Panc1 (cell line): ENCODE results near the gene RFXANK. TPM values are rescaled to one million over a fixed set of nuclear protein-coding genes. Genes with fewer than 3 reads are reported as not detected.

Experiments
- ATAC-seq: fragments of 200-7000 bp; cut with Tn5 transposase; 2 replicates; pipeline ENCODE4 v1.9.1; 2020; ENCODE audit warnings: mild to moderate bottlenecking, moderate library complexity
- Bru-seq: library from RNA; stranded (reverse); fragments of 400-500 nt; gene quantifications from one replicate; lab custom pipeline; 2021; lab: Mats Ljungman, UMichigan
- BruChase-seq, 2 experiments: library from RNA; stranded (reverse); fragments of 400-500 nt; gene quantifications; one replicate each; lab custom pipeline; 2021; lab: Mats Ljungman, UMichigan
- BruUV-seq: library from RNA; stranded (reverse); fragments of 400-500 nt; replicated peaks from 2 replicates; lab custom pipeline; 2021; lab: Mats Ljungman, UMichigan
- CTCF ChIA-PET: fragments of 300-600 bp; sonication (Branson Sonifier 250); formaldehyde crosslinking; loops from one replicate; lab custom pipeline; 2022; ENCODE audit warnings: antibody characterized with exemption; lab: Charles Lee
- POLR2A ChIA-PET: fragments of 300-600 bp; sonication (Branson Sonifier 250); formaldehyde crosslinking; loops from one replicate; lab custom pipeline; 2022; ENCODE audit warnings: antibody characterized with exemption; lab: Charles Lee
- DNase-seq: peaks from one replicate; pipeline ENCODE4 v3.0.0-alpha.2; 2010; ENCODE audit warnings: low read depth, low spot score
- H3K27ac ChIP-seq: 2 replicates; pipeline ENCODE4 v1.5.1; 2011; ENCODE audit warnings: mild to moderate bottlenecking, low read length, inconsistent platforms
- H3K27me3 ChIP-seq: fragments of 200-500 bp; sonication (Bioruptor generic); 2 replicates; pipeline ENCODE4 v1.6.0; 2014; ENCODE audit warnings: low read length, inconsistent platforms; ENCODE audit not compliant: control insufficient read depth, insufficient read depth
- H3K36me3 ChIP-seq: fragments of 200-500 bp; sonication (Bioruptor generic); 2 replicates; pipeline ENCODE4 v1.5.1; 2014; ENCODE audit warnings: inconsistent platforms, mild to moderate bottlenecking, low read length, moderate library complexity; ENCODE audit not compliant: control insufficient read depth, insufficient read depth
- H3K4me1 ChIP-seq: 2 replicates; pipeline ENCODE4 v1.5.1; 2011; ENCODE audit warnings: inconsistent platforms, mild to moderate bottlenecking, low read length, moderate library complexity; ENCODE audit not compliant: control insufficient read depth, insufficient read depth
- H3K4me3 ChIP-seq, 2 experiments: 2 replicates each; pipeline ENCODE4 v1.5.1; 2011 to 2012; ENCODE audit warnings: low read depth in 2 of 2, low read length in 2 of 2, mild to moderate bottlenecking in 2 of 2, inconsistent platforms in 1 of 2, moderate library complexity in 1 of 2
- H3K9me3 ChIP-seq: fragments of 200-500 bp; sonication (Bioruptor generic); 2 replicates; pipeline ENCODE4 v1.5.1; 2014; ENCODE audit warnings: low read depth, mild to moderate bottlenecking, inconsistent platforms, low read length, moderate library complexity; ENCODE audit not compliant: control insufficient read depth, insufficient read depth
- POLR2AphosphoS5 ChIP-seq: IDR thresholded peaks from 2 replicates; pipeline ENCODE4 v1.6.1; 2012; ENCODE audit warnings: mild to moderate bottlenecking, low read depth, low read length, moderate library complexity
- SIN3A ChIP-seq: IDR thresholded peaks from 2 replicates; pipeline ENCODE4 v1.6.1; 2012; ENCODE audit warnings: low read depth, mild to moderate bottlenecking, low read length, moderate library complexity, borderline replicate concordance; ENCODE audit not compliant: insufficient read depth
- TCF7L2 ChIP-seq: IDR thresholded peaks from 2 replicates; pipeline ENCODE4 v1.6.1; 2011; ENCODE audit warnings: mild to moderate bottlenecking, low read depth, low read length, inconsistent platforms
- in situ Hi-C: cut with HindIII; loops from 2 replicates; pipeline ENCODE4 v1.10.0; 2016; ENCODE audit warnings: low sequenced_read_pairs, low pct_unique_long_range_greater_than_20kb
- intact Hi-C: fragments of 100-400 bp; cut with micrococcal nuclease; formaldehyde crosslinking; loops from one replicate; pipeline ENCODE4 v1.10.0; 2022; ENCODE audit not compliant: unreplicated experiment
- long read RNA-seq: library from polyadenylated mRNA; unstranded; transcript quantifications from one replicate; pipeline ENCODE4 v2.0.0, GENCODE V29; 2021; ENCODE audit not compliant: unreplicated experiment
- polyA plus RNA-seq: library from polyadenylated mRNA; unstranded; fragments of >200 nt; gene quantifications from one replicate; pipeline ENCODE4 v1.2.1, GENCODE V29; 2012; ENCODE audit warnings: missing spikeins; ENCODE audit not compliant: insufficient read length
- total RNA-seq: library from RNA; stranded (reverse); gene quantifications from one replicate; pipeline ENCODE4 v1.2.1, GENCODE V29; 2021; ENCODE audit not compliant: unreplicated experiment
- TF ChIP-seq, protein P1 (sequence below), 2 experiments: IDR thresholded peaks; 2 replicates each; pipeline ENCODE4 v1.6.1; 2011 to 2012; ENCODE audit warnings: low read depth in 2 of 2, control low read depth in 1 of 2, low read length in 1 of 2, mild to moderate bottlenecking in 1 of 2, moderate library complexity in 1 of 2; ENCODE audit not compliant: insufficient read depth in 1 of 2
- TF ChIP-seq, protein P2 (sequence below): fragments of 450-650 bp; IDR thresholded peaks from 2 replicates; pipeline ENCODE4 v1.5.1; 2017; ENCODE audit warnings: mild to moderate bottlenecking

RFXANK gene, protein sequence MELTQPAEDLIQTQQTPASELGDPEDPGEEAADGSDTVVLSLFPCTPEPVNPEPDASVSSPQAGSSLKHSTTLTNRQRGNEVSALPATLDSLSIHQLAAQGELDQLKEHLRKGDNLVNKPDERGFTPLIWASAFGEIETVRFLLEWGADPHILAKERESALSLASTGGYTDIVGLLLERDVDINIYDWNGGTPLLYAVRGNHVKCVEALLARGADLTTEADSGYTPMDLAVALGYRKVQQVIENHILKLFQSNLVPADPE
- total RNA-seq (92.3 TPM), Bru-seq, nascent RNA (percentile 56 among the genes with signal in this experiment), BruChase-seq, experiment 1, labeled RNA remaining after a 2-hour chase (percentile 63 among the genes with signal in this experiment), BruChase-seq, experiment 2, labeled RNA remaining after a 6-hour chase (percentile 65 among the genes with signal in this experiment)
- 129 TPM for polyA plus RNA-seq
- long read RNA-seq, transcript RFXANK-203 (9 exons, 1,212 nt) = minor isoform, 5 of 68 reads
- long read RNA-seq, transcript RFXANK-202 (8 exons, 1,059 nt) = major isoform, 7 of 68 reads
- long read RNA-seq, partial matches to known transcripts = 21 of 68 reads
- long read RNA-seq, other reads (novel, unspliced or antisense) = 32 of 68 reads

DNA sequence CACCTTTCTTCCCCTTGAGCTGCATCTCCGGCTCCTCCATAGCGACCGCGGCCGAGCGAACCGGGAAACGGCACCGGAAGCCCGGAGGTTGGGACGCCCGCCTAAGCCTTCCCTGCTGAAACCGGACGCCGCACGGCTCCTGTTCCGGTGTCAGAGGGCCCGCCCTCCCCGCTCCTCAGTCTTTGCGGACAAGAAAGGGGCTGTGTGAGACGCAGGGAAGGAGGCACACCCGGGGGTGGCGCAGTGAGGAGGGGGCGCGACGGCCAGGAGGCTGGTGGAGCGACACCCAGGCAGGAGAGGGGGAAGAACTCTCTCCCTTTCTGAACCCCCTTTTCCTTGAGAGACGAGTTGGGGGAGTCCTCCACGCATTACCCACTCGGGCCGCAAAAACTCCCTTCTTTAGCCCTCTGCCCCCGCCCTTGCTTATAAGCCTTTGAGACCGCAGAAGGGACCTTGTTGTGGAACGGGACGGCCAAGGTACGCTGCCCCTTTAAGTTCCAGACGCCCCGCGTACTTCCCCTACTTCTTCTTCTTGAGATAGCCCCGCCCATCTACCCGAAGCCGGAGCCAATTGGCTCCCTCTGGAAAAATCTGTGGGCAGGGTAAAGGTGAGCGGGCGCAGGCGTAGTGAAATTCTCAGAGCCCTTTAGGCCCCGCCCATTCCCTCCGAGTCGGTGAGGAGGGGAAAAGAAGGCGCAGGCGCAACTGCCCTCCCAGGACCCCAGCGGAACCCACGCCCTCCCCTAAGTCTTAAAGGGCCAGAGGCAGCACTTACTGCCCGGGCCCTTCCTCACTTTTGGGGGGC lies at the start of gene RFXANK, which contains the start of gene BORCS8:
Gene RFXANK, plus strand, starts transcription at position 181 of the 805 bp plus-strand sequence. CDS start 1,689 bp downstream, outside the sequence.
Gene BORCS8, minus strand, starts transcription at position 75 of the 805 bp plus-strand sequence. Its CDS starts 35 bp downstream, at position 40.
- no peaks in the 10 kb centered on the region for H3K4me1 ChIP-seq
- ATAC-seq (peak; percentile 95), DNase-seq (peak; percentile 92)
- TF ChIP-seq POLR2AphosphoS5 (peak; percentile 53; the same call in 1 of the 2 replicates), SIN3A (no peak), TCF7L2 (peak; percentile 63)
- TF ChIP-seq, protein P1, sequence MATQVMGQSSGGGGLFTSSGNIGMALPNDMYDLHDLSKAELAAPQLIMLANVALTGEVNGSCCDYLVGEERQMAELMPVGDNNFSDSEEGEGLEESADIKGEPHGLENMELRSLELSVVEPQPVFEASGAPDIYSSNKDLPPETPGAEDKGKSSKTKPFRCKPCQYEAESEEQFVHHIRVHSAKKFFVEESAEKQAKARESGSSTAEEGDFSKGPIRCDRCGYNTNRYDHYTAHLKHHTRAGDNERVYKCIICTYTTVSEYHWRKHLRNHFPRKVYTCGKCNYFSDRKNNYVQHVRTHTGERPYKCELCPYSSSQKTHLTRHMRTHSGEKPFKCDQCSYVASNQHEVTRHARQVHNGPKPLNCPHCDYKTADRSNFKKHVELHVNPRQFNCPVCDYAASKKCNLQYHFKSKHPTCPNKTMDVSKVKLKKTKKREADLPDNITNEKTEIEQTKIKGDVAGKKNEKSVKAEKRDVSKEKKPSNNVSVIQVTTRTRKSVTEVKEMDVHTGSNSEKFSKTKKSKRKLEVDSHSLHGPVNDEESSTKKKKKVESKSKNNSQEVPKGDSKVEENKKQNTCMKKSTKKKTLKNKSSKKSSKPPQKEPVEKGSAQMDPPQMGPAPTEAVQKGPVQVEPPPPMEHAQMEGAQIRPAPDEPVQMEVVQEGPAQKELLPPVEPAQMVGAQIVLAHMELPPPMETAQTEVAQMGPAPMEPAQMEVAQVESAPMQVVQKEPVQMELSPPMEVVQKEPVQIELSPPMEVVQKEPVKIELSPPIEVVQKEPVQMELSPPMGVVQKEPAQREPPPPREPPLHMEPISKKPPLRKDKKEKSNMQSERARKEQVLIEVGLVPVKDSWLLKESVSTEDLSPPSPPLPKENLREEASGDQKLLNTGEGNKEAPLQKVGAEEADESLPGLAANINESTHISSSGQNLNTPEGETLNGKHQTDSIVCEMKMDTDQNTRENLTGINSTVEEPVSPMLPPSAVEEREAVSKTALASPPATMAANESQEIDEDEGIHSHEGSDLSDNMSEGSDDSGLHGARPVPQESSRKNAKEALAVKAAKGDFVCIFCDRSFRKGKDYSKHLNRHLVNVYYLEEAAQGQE (IDR thresholded peaks at IDR 0.05; ENCODE audit: insufficient read depth in 1 of 2, low read depth in 2 of 2, low read length in 1 of 2) = no peak
- TF ChIP-seq, protein P2, sequence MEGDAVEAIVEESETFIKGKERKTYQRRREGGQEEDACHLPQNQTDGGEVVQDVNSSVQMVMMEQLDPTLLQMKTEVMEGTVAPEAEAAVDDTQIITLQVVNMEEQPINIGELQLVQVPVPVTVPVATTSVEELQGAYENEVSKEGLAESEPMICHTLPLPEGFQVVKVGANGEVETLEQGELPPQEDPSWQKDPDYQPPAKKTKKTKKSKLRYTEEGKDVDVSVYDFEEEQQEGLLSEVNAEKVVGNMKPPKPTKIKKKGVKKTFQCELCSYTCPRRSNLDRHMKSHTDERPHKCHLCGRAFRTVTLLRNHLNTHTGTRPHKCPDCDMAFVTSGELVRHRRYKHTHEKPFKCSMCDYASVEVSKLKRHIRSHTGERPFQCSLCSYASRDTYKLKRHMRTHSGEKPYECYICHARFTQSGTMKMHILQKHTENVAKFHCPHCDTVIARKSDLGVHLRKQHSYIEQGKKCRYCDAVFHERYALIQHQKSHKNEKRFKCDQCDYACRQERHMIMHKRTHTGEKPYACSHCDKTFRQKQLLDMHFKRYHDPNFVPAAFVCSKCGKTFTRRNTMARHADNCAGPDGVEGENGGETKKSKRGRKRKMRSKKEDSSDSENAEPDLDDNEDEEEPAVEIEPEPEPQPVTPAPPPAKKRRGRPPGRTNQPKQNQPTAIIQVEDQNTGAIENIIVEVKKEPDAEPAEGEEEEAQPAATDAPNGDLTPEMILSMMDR = no peak
- ChIA-PET POLR2A (interaction anchor here (0.6 to 0.7 kb wide), 2 partner anchors 11 to 19 kb away, joined by 7 read pairs; partner anchors contain the start of gene NCAN), CTCF (no interaction called here)
- H3K27ac ChIP-seq = peak within 1 kb of the TSS; percentile 94
- BruUV-seq = no TSS peak
- H3K4me3 ChIP-seq = peak within 1 kb of the TSS; percentile 74 to 96
- intact Hi-C loops = no loop called here
- H3K36me3 ChIP-seq = no peaks in the 10 kb centered on the region; the same call in 1 of the 2 replicates
- H3K9me3 ChIP-seq = no peaks in the 10 kb centered on the region
- no peaks in the 10 kb centered on the region for H3K27me3 ChIP-seq
- in situ Hi-C loops = no loop called here

DNA sequence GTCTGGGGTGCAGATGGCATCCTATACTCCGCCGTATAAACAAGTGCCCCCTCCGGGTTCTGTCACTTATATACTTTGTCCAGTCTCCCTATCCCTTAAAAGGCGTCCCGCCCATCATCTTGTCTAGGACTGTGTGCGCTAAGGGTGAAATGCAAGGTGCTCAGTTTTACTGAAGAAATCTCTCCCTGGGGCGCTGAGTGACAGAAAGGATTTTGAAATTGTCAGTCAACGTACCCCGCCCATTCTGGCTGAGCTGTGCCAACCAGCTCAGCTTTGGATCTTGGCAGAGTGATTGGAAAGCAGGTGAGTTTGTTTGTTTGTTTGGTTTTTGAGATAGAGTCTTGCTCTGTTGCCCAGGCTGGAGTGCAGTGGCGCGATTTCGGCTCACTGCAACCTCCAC lies 49.7 kb upstream of the RFXANK start:
- POLR2A ChIA-PET = interaction anchor here (0.6 kb wide), 1 partner anchor 42 kb away, joined by 16 read pairs; no protein-coding TSS in a partner anchor
- in situ Hi-C loops = no loop called here
- no peaks in the 10 kb centered on the region for H3K4me1 ChIP-seq
- BruUV-seq = no TSS peak
- CTCF ChIA-PET = no interaction called here
- intact Hi-C loops = no loop called here
- DNase-seq (no peak), ATAC-seq (no peak)
- H3K4me3 ChIP-seq = no peak overlapping the region
- no peaks in the 10 kb centered on the region for H3K27me3 ChIP-seq
- peaks cover 5% of the 10 kb centered on the region; the same call in 1 of the 2 replicates for H3K36me3 ChIP-seq
- TF ChIP-seq POLR2AphosphoS5 = no peak
- no peak for TF ChIP-seq SIN3A
- TF ChIP-seq TCF7L2 = no peak
- H3K9me3 ChIP-seq = no peaks in the 10 kb centered on the region
- no peak overlapping the region for H3K27ac ChIP-seq
